Right ventricle myocardium inferior (tissue), 1 donor: Measurements from ENCODE around the gene DNAL1. TPM values are rescaled to one million over a fixed set of nuclear protein-coding genes. Genes with fewer than 3 reads are reported as not detected.

Source experiments
- ATAC-seq: fragments of 200-7000 bp; cut with Tn5 transposase; one replicate; pipeline ENCODE4 v1.9.1; 2020; ENCODE audit warnings: mild to moderate bottlenecking, moderate library complexity
- DNase-seq: peaks from one replicate; pipeline ENCODE4 v3.0.0; 2021; ENCODE audit errors: missing footprints
- intact Hi-C: fragments of 100-400 bp; cut with DNase I; formaldehyde crosslinking; loops from one replicate; pipeline ENCODE4 v1.11.0; 2022
- total RNA-seq: library from RNA; stranded (reverse); fragmentation: NEBNext Ultra II Directional; extraction: Animal tissue kit (Norgen Biotek cat#: 25700); gene quantifications from one replicate; pipeline ENCODE4 v1.2.1, GENCODE V29; 2021
- donor health status: DM: no; HTN: yes; CAD: no; lungs with severe emphysema.

Gene DNAL1
- total RNA-seq, 1 donor from 2014 or later: 16.4 TPM

GRCh38 chr14:73736842-73737241 lies 92.1 kb downstream of the DNAL1 start:
- no peak for DNase-seq
- intact Hi-C loops: no loop called here
- ATAC-seq: no peak

- ATAC-seq (no peak), DNase-seq (peak; percentile 49)
- intact Hi-C loops: no loop called here
Measured at GRCh38 chr14:73738518-73739173, 93.9 kb downstream of the DNAL1 start.

- no peak for ATAC-seq
- intact Hi-C loops: no loop called here
Measured at GRCh38 chr14:73739174-73739898, 94.5 kb downstream of the DNAL1 start.

GRCh38 chr14:73739899-73740617 lies 95.3 kb downstream of the DNAL1 start:
- peak; percentile 63 for DNase-seq
- ATAC-seq: no peak
- intact Hi-C loops: loop anchor here (5.0 kb wide), 1 partner anchor 47 kb away; no protein-coding TSS in a partner anchor

More at GRCh38 chr14:73739174-73739898, 94.5 kb downstream of the DNAL1 start:
- peak; percentile 46 for DNase-seq

- DNase-seq (no peak), ATAC-seq (peak; percentile 77)
- intact Hi-C loops: loop anchor here (5.0 kb wide), 1 partner anchor 47 kb away; no protein-coding TSS in a partner anchor
Measured at GRCh38 chr14:73740618-73741326, 96.0 kb downstream of the DNAL1 start.

- DNase-seq: peak; percentile 87
- intact Hi-C loops: loop anchor here (5.0 kb wide), 1 partner anchor 46 kb away; no protein-coding TSS in a partner anchor
- ATAC-seq: peak; percentile 54
Measured at GRCh38 chr14:73741386-73741875, 96.6 kb downstream of the DNAL1 start.

GRCh38 chr14:73741876-73742519 lies 97.2 kb downstream of the DNAL1 start:
- intact Hi-C loops: loop anchor here (5.0 kb wide), 1 partner anchor 45 kb away; no protein-coding TSS in a partner anchor
- ATAC-seq (no peak), DNase-seq (peak; percentile 68)

GRCh38 chr14:73742520-73743238 lies 97.9 kb downstream of the DNAL1 start:
- intact Hi-C loops: loop anchor here (5.0 kb wide), 1 partner anchor 45 kb away; no protein-coding TSS in a partner anchor
- ATAC-seq: no peak
- DNase-seq: no peak

- ATAC-seq: peak; percentile 17
- intact Hi-C loops: loop anchor here (5.0 kb wide), 1 partner anchor 44 kb away; no protein-coding TSS in a partner anchor
- peak; percentile 86 for DNase-seq
Measured at GRCh38 chr14:73743431-73743931, 98.7 kb downstream of the DNAL1 start.

GRCh38 chr14:73744175-73744867 lies 99.5 kb downstream of the DNAL1 start:
- ATAC-seq: no peak
- intact Hi-C loops: loop anchor here (5.0 kb wide), 1 partner anchor 43 kb away; no protein-coding TSS in a partner anchor
- DNase-seq: no peak

- DNase-seq (no peak), ATAC-seq (no peak)
- intact Hi-C loops: loop anchor here (5.0 kb wide), 1 partner anchor 42 kb away; no protein-coding TSS in a partner anchor
Measured at GRCh38 chr14:73744874-73745529, 100.2 kb downstream of the DNAL1 start.

- DNase-seq (no peak), ATAC-seq (no peak)
- intact Hi-C loops: no loop called here
Measured at GRCh38 chr14:73745571-73746519, 101.1 kb downstream of the DNAL1 start.

GRCh38 chr14:73746520-73747378 lies 102.0 kb downstream of the DNAL1 start:
- DNase-seq: no peak
- intact Hi-C loops: no loop called here
- ATAC-seq: no peak
